ENCODE results near the gene FAM131A.

The FAM131A gene

GRCh38 chr3:184379358-184380184 lies 42.2 kb downstream of the FAM131A start, which contains the start of gene CHRD:
TSS of gene CHRD (plus strand) at chr3:184380054. CDS start at chr3:184380319, 265 bp downstream.
- no peak for DNase-seq

GRCh38 chr3:184380185-184380626 lies 42.8 kb downstream of the FAM131A start:
- DNase-seq: no peak

GRCh38 chr3:184380627-184381260 lies 43.3 kb downstream of the FAM131A start:
- no peak for DNase-seq

- DNase-seq: no peak
Measured at GRCh38 chr3:184381261-184382224, 44.1 kb downstream of the FAM131A start.

- no peak for DNase-seq
Measured at GRCh38 chr3:184382326-184383032, 45.1 kb downstream of the FAM131A start.

GRCh38 chr3:184383033-184383740 lies 45.8 kb downstream of the FAM131A start:
- no peak for DNase-seq

GRCh38 chr3:184384342-184384741 lies 46.9 kb downstream of the FAM131A start:
- no peak for DNase-seq

GRCh38 chr3:184384856-184385422 lies 47.5 kb downstream of the FAM131A start:
- DNase-seq: no peak

- DNase-seq: no peak
Measured at GRCh38 chr3:184386047-184386806, 48.8 kb downstream of the FAM131A start.

- DNase-seq: no peak
Measured at GRCh38 chr3:184387174-184387714, 49.8 kb downstream of the FAM131A start.

GRCh38 chr3:184388164-184388935 lies 51.0 kb downstream of the FAM131A start:
- DNase-seq: no peak

- DNase-seq: no peak
Measured at GRCh38 chr3:184388936-184389230, 51.5 kb downstream of the FAM131A start.

- no peak for DNase-seq
Measured at GRCh38 chr3:184389384-184389783, 52.0 kb downstream of the FAM131A start.

GRCh38 chr3:184389935-184390528 lies 52.6 kb downstream of the FAM131A start:
- no peak for DNase-seq

- no peak for DNase-seq
Measured at GRCh38 chr3:184391266-184391665, 53.9 kb downstream of the FAM131A start.

GRCh38 chr3:184395320-184395660 lies 57.9 kb downstream of the FAM131A start:
- no peak for DNase-seq

Measured in NCI-H1436 treated with DMSO at 0.1 percent for 48 hours (cell line).